ENCODE measurements around the gene TGIF1. TPM values are rescaled to one million over a fixed set of nuclear protein-coding genes. Genes with fewer than 3 reads are reported as not detected.

TGIF1 gene
- total and polyA plus RNA-seq, 9 of the 15 experiments (the other 6 are each of a cell fraction or from before 2014, with no cell fraction given) = 16.1 to 77.7 (median 44.6) TPM

GRCh38 chr18:3441290-3441689, 8.7 kb upstream of the TGIF1 start (continued):
- TF ChIP-seq RAD21 (CRISPR knock-in tag; conservative IDR thresholded peaks at IDR 0.05 in 1 of 2, IDR thresholded peaks at IDR 0.05 in 1 of 2) (peak; percentile 70 to 80), MTA3 (IDR thresholded peaks at IDR 0.05; ENCODE audit: borderline replicate concordance) (0 out of 2 replicates have a peak, but pooled peaks have one; percentile 19), ZNF165 (CRISPR knock-in tag; IDR thresholded peaks at IDR 0.05; ENCODE audit: borderline replicate concordance) (no peak), ZKSCAN1 (IDR thresholded peaks at IDR 0.05; ENCODE audit: low read depth, low read length) (no peak), SMC3 (conservative IDR thresholded peaks at IDR 0.05; ENCODE audit: insufficient read depth, low read depth, low read length) (0 out of 2 replicates have a peak, but pooled peaks have one; percentile 10), TAF1 (IDR thresholded peaks at IDR 0.05; ENCODE audit: control insufficient read depth, extremely low read depth, insufficient read depth, low read length, severe bottlenecking) (no peak), KLF16 (IDR thresholded peaks at IDR 0.05) (0 out of 2 replicates have a peak, but pooled peaks have one; percentile 34), ZNF717 (CRISPR knock-in tag; IDR thresholded peaks at IDR 0.05) (no peak), SLC30A9 (CRISPR knock-in tag; IDR thresholded peaks at IDR 0.05) (no peak), MAZ (CRISPR knock-in tag; conservative IDR thresholded peaks at IDR 0.05 in 1 of 2, IDR thresholded peaks at IDR 0.05 in 1 of 2) (peak in 1 of 2 experiments; percentile 64; a peak in 1 of 4 replicates)
- TF ChIP-seq, protein P1, sequence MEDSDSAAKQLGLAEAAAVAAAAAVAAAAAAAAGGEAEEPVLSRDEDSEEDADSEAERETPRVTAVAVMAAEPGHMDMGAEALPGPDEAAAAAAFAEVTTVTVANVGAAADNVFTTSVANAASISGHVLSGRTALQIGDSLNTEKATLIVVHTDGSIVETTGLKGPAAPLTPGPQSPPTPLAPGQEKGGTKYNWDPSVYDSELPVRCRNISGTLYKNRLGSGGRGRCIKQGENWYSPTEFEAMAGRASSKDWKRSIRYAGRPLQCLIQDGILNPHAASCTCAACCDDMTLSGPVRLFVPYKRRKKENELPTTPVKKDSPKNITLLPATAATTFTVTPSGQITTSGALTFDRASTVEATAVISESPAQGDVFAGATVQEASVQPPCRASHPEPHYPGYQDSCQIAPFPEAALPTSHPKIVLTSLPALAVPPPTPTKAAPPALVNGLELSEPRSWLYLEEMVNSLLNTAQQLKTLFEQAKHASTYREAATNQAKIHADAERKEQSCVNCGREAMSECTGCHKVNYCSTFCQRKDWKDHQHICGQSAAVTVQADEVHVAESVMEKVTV (CRISPR knock-in tag; IDR thresholded peaks at IDR 0.05) = peak; percentile 71
- TF ChIP-seq, protein P2, sequence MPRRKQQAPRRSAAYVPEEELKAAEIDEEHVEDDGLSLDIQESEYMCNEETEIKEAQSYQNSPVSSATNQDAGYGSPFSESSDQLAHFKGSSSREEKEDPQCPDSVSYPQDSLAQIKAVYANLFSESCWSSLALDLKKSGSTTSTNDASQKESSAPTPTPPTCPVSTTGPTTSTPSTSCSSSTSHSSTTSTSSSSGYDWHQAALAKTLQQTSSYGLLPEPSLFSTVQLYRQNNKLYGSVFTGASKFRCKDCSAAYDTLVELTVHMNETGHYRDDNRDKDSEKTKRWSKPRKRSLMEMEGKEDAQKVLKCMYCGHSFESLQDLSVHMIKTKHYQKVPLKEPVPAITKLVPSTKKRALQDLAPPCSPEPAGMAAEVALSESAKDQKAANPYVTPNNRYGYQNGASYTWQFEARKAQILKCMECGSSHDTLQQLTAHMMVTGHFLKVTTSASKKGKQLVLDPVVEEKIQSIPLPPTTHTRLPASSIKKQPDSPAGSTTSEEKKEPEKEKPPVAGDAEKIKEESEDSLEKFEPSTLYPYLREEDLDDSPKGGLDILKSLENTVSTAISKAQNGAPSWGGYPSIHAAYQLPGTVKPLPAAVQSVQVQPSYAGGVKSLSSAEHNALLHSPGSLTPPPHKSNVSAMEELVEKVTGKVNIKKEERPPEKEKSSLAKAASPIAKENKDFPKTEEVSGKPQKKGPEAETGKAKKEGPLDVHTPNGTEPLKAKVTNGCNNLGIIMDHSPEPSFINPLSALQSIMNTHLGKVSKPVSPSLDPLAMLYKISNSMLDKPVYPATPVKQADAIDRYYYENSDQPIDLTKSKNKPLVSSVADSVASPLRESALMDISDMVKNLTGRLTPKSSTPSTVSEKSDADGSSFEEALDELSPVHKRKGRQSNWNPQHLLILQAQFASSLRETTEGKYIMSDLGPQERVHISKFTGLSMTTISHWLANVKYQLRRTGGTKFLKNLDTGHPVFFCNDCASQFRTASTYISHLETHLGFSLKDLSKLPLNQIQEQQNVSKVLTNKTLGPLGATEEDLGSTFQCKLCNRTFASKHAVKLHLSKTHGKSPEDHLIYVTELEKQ (CRISPR knock-in tag; IDR thresholded peaks at IDR 0.05) = no peak

Measured in K562 (cell line).